Measurements from ENCODE around the gene FBXL19. TPM values are rescaled to one million over a fixed set of nuclear protein-coding genes. Genes with fewer than 3 reads are reported as not detected.

The FBXL19 gene
- total and polyA plus RNA-seq, 9 of the 15 experiments (the other 6 are each of a cell fraction or from before 2014, with no cell fraction given): 0.13 to 48.0 (median 13.5) TPM; not detected in 1

DNA sequence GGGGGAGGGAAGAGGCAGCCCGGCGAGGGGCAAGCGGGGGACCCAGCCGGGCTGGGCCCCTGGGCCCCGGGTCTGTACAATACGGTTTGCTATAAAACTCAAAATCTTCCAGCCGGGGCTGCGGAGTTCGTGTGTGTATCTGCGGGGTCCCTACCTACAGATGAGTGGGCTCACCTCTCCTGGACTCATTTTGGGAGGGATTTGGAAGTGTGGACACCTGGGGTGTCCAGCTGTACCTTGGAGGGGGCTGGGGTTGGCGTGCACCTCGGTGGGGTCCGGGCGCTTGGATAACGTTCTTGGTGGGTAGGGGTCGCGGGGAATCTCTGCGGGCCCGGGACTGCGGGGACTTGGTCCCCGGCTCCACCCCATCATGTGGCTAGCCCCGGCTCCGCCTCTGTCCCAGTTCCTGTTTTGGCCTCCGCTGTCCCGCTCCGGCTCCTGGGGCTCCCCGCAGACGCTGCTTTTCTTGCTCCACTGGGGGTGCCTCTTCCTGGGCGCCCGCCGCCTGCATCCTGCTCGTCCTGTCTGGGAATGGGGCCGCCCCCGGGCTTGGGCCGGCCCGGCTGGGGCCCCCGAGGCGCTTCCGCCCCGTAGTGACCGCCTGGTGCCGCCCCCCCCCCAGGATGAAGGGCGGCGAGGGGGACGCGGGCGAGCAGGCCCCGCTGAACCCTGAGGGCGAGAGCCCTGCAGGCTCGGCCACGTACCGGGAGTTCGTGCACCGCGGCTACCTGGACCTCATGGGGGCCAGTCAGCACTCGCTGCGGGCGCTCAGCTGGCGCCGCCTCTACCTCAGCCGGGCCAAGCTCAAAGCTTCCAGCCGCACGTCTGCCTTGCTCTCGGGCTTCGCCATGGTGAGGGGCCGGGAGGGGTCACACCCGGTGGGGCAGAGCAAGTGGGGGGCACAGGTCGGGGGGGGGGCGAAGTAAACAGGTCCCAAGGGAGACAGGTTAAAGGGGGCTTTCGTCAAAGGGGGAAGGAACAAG lies 25.6 kb downstream of the FBXL19 start, which contains the start of gene ORAI3 (continued):
- peak; percentile 38; the same call in 1 of the 2 replicates for TF ChIP-seq RAD51 (IDR thresholded peaks at IDR 0.05; ENCODE audit: borderline replicate concordance, low read depth)
- peak; percentile 44; the same call in 1 of the 2 replicates for TF ChIP-seq ETV1 (tag; conservative IDR thresholded peaks at IDR 0.05; ENCODE audit: low read depth)
- peak; percentile 60; the same call in 1 of the 2 replicates for TF ChIP-seq MTA3 (IDR thresholded peaks at IDR 0.05; ENCODE audit: borderline replicate concordance)
- TF ChIP-seq GTF2E2 (tag; IDR thresholded peaks at IDR 0.05): peak; percentile 89
- TF ChIP-seq SRF (CRISPR knock-in tag; IDR thresholded peaks at IDR 0.05): no peak
- TF ChIP-seq KDM2B (CRISPR knock-in tag; IDR thresholded peaks at IDR 0.05): peak; percentile 41; the same call in 1 of the 2 replicates
- 0 out of 2 replicates have a peak, but pooled peaks have one; percentile 48 for TF ChIP-seq RB1 (IDR thresholded peaks at IDR 0.05; ENCODE audit: low read depth)
- TF ChIP-seq ZNF133 (CRISPR knock-in tag; IDR thresholded peaks at IDR 0.05): no peak
- TF ChIP-seq ELF2 (CRISPR knock-in tag; IDR thresholded peaks at IDR 0.05): peak; percentile 71
- peak; percentile 79 for TF ChIP-seq ELF1 (tag; IDR thresholded peaks at IDR 0.05)
- peak; percentile 40; the same call in 1 of the 2 replicates for TF ChIP-seq PHF8 (IDR thresholded peaks at IDR 0.05; ENCODE audit: borderline replicate concordance, low read length)
- peak; percentile 20; the same call in 1 of the 2 replicates for TF ChIP-seq ESRRA (IDR thresholded peaks at IDR 0.05; ENCODE audit: borderline replicate concordance, low read depth)
- TF ChIP-seq HMGN3 (IDR thresholded peaks at IDR 0.05; ENCODE audit: borderline replicate concordance, extremely low read depth, insufficient read length, low read depth, low read length): peak; percentile 40
- TF ChIP-seq CXXC5 (CRISPR knock-in tag; IDR thresholded peaks at IDR 0.05): peak; percentile 75
- peak; percentile 73 for TF ChIP-seq POLR2A (conservative IDR thresholded peaks at IDR 0.05)
- TF ChIP-seq FIP1L1 (IDR thresholded peaks at IDR 0.05; ENCODE audit: low read depth, low read length, poor library complexity, severe bottlenecking): peak; percentile 64
- TF ChIP-seq CHD1 (IDR thresholded peaks at IDR 0.05; ENCODE audit: low read length): peak; percentile 15
- TF ChIP-seq SIN3A (IDR thresholded peaks at IDR 0.05; ENCODE audit: borderline replicate concordance in 2 of 2, control insufficient read depth in 1 of 2, low read depth in 2 of 2, low read length in 2 of 2): peak; percentile 19 to 61; a peak in 1 of 4 replicates
- TF ChIP-seq SMC3 (conservative IDR thresholded peaks at IDR 0.05; ENCODE audit: insufficient read depth, low read depth, low read length): no peak
- no peak for TF ChIP-seq STAG1 (CRISPR knock-in tag; IDR thresholded peaks at IDR 0.05; ENCODE audit: borderline replicate concordance)
- peak; percentile 73 for TF ChIP-seq ZFP36 (IDR thresholded peaks at IDR 0.05; ENCODE audit: low read depth, low read length, partially characterized antibody)
- TF ChIP-seq RBM14 (IDR thresholded peaks at IDR 0.05; ENCODE audit: borderline replicate concordance, insufficient read depth, low read depth, low read length): 0 out of 2 replicates have a peak, but pooled peaks have one; percentile 73
- 0 out of 2 replicates have a peak, but pooled peaks have one; percentile 10 for TF ChIP-seq NFIC (IDR thresholded peaks at IDR 0.05)
- TF ChIP-seq FOXK1 (CRISPR knock-in tag; IDR thresholded peaks at IDR 0.05; ENCODE audit: borderline replicate concordance): 0 out of 2 replicates have a peak, but pooled peaks have one; percentile 19
- TF ChIP-seq, protein P1, sequence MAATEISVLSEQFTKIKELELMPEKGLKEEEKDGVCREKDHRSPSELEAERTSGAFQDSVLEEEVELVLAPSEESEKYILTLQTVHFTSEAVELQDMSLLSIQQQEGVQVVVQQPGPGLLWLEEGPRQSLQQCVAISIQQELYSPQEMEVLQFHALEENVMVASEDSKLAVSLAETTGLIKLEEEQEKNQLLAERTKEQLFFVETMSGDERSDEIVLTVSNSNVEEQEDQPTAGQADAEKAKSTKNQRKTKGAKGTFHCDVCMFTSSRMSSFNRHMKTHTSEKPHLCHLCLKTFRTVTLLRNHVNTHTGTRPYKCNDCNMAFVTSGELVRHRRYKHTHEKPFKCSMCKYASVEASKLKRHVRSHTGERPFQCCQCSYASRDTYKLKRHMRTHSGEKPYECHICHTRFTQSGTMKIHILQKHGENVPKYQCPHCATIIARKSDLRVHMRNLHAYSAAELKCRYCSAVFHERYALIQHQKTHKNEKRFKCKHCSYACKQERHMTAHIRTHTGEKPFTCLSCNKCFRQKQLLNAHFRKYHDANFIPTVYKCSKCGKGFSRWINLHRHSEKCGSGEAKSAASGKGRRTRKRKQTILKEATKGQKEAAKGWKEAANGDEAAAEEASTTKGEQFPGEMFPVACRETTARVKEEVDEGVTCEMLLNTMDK (IDR thresholded peaks at IDR 0.05; ENCODE audit: borderline replicate concordance, insufficient read depth, low read depth, low read length, poor library complexity, severe bottlenecking): no peak
- TF ChIP-seq XRCC5 (IDR thresholded peaks at IDR 0.05; ENCODE audit: low read depth, low read length): no peak

Measured in K562 (cell line).